ENCODE results near the gene NALCN.

Gene NALCN

DNA sequence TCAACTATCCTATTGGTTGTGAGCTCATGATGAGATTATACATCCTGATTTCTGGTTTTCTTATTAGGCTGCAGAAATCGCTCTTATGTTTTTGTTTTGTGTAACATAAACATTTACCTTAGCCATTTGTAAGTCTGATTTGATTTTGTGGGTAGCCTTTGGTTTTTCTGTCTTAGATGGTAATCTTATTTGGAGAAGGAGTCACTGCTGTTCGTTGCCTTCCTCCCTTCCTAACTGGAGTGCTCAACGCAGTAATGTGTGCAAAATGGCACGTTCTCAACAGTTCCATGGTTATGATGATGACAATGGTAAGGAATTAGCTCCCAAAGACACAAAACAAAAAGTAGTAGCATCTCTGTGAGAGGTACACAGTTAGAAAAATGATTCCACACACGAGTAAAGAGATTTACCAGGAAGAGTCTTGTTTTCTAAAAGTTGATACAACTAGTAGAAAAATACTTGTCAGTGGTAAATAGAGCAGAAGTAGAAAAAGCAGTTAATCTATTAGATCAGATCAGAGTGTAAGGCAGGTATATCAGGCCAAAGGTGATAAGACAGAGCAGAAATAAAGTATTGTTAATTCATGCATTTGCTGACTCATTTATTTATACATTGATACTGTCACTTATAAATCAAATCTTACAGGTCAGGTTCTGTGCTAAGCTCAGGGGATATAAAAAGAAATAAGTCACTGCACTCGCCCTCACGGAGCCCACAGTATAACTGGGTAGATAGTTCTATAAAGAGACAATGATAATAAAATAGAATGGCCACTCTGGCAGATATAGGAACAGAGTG lies 270.0 kb downstream of the NALCN start:
- Histone ChIP-seq H3K27ac (ENCODE audit: low read length) (no peak overlapping the region), H3K4me1 (ENCODE audit: control insufficient read depth in 1 of 2, insufficient read depth in 2 of 2, low read length in 2 of 2) (no peaks in the 10 kb centered on the region), H3K36me3 (ENCODE audit: control insufficient read depth in 1 of 2, insufficient read depth in 2 of 2, low read length in 2 of 2) (no peaks in the 10 kb centered on the region), H3K9me3 (ENCODE audit: control insufficient read depth in 1 of 2, low read length in 2 of 2) (no peaks in the 10 kb centered on the region), H3K27me3 (ENCODE audit: low read depth, low read length) (no peaks in the 10 kb centered on the region), H3K4me3 (ENCODE audit: low read depth in 1 of 2, low read length in 2 of 2) (no peak overlapping the region)

DNA sequence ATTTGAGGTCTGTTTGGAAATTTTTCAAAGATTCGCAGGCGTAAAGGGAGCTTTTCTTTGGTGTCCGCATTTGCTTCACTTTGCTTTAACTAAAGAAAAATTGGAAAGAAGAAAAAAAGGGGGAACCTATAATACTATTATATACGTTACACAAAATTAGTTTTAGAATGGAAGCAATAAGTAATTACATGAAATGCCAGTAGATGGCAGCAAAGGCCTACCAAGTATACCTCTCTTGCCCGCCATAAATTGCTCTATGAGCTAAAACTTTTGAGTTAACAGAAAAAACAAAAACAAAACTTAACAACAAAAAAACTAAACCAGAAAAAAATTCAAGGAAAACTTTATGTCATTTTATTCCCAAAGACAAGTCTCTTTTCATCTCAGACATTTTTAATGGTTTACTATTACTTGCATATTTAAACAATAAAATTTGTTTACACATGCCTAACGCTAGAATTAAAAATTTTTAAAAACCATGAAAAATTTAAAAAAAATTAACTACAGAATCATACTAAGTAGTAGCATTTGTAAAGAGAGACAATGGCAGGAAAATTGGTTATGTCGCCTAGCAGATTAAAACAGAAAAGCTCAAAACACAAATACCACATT lies 271.4 kb downstream of the NALCN start:
- no peaks in the 10 kb centered on the region for H3K36me3 ChIP-seq (ENCODE audit: control insufficient read depth in 1 of 2, insufficient read depth in 2 of 2, low read length in 2 of 2)

DNA sequence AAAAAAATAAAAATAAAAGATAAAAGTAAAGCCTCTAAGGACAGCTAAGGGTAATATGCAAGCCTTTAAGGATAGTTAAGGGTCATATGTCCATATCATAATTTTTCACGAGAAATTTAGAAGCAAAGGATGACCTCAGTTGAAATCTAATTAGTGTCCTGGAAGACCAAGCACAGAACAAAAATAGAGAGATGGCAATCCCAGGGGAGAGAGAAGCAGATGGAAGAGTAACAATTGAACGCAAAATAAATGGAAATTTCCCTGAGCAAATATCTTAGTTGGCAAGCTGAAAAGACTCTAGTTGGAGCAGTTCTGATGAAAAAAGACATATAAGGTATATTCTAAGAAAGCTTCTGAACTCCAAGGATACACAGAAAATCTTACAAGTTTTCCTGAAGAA lies 275.4 kb downstream of the NALCN start:
- Histone ChIP-seq H3K4me3 (ENCODE audit: low read depth in 1 of 2, low read length in 2 of 2) (no peak overlapping the region), H3K9me3 (ENCODE audit: control insufficient read depth in 1 of 2, low read length in 2 of 2) (no peaks in the 10 kb centered on the region), H3K27me3 (ENCODE audit: low read depth, low read length) (no peaks in the 10 kb centered on the region), H3K36me3 (ENCODE audit: control insufficient read depth in 1 of 2, insufficient read depth in 2 of 2, low read length in 2 of 2) (no peaks in the 10 kb centered on the region), H3K27ac (ENCODE audit: low read length) (no peak overlapping the region), H3K4me1 (ENCODE audit: control insufficient read depth in 1 of 2, insufficient read depth in 2 of 2, low read length in 2 of 2) (no peaks in the 10 kb centered on the region)

More for the DNA sequence above, 271.4 kb downstream of the NALCN start:
- Histone ChIP-seq H3K4me1 (ENCODE audit: control insufficient read depth in 1 of 2, insufficient read depth in 2 of 2, low read length in 2 of 2) (no peaks in the 10 kb centered on the region), H3K9me3 (ENCODE audit: control insufficient read depth in 1 of 2, low read length in 2 of 2) (no peaks in the 10 kb centered on the region), H3K4me3 (ENCODE audit: low read depth in 1 of 2, low read length in 2 of 2) (no peak overlapping the region), H3K27ac (ENCODE audit: low read length) (no peak overlapping the region), H3K27me3 (ENCODE audit: low read depth, low read length) (no peaks in the 10 kb centered on the region)

DNA sequence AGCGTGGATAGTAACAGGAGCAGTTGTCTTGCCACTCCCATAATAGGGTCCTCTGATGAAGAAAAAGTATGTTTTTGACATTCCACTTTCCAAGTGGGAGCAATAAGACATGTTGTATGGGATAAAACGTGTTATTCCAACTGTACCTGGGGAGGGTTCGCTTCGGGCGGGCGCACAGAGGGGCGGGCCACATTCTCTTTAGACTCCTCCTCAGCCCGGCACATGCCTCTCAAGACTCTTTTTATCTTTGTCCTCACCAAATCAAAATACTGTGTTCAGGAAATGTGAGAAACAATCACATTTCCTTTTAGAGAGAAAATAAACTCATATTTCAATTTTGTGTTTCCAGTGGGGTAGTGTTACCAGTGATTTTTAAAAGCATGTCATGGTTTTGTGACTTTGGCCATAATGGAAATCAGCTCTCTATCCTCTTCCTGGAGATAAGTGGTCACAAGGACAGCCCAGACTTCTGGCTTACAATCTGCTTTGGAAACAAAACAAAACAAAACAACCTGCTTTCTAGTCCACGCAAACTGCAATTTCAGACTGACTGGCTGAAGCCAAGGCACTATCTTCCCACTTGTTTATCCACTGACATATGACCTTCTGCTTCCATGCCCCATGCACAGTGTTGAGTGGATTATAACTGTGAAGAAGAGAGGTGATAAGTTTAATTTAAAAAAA lies 276.1 kb downstream of the NALCN start:
- no peak overlapping the region for H3K27ac ChIP-seq (ENCODE audit: low read length)
- H3K4me1 ChIP-seq (ENCODE audit: control insufficient read depth in 1 of 2, insufficient read depth in 2 of 2, low read length in 2 of 2), result no peaks in the 10 kb centered on the region

DNA sequence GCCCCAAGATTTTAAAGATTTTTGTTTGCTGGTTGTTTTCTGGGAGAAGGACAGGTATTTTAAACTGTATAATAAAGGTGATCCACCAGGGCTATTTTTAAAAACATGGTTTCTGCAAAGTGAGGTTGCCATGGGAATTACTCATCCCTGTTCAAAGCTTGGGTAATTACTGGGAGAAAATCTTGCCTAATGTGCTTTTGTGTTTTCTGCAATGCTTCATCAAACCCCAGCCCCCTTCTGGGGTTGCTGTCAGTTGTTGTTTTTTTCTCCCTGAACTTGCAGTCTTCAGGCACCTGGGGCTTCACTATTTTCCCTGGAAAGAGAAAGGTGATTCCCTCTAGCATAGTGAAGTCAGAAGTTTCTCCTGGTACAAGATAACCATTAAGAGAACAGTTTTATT lies 277.2 kb downstream of the NALCN start:
- no peaks in the 10 kb centered on the region for H3K36me3 ChIP-seq (ENCODE audit: control insufficient read depth in 1 of 2, insufficient read depth in 2 of 2, low read length in 2 of 2)
- no peaks in the 10 kb centered on the region for H3K27me3 ChIP-seq (ENCODE audit: low read depth, low read length)
- H3K4me3 ChIP-seq (ENCODE audit: low read depth in 1 of 2, low read length in 2 of 2), result no peak overlapping the region
- no peaks in the 10 kb centered on the region for H3K9me3 ChIP-seq (ENCODE audit: control insufficient read depth in 1 of 2, low read length in 2 of 2)
- H3K4me1 ChIP-seq (ENCODE audit: control insufficient read depth in 1 of 2, insufficient read depth in 2 of 2, low read length in 2 of 2), result no peaks in the 10 kb centered on the region
- no peak overlapping the region for H3K27ac ChIP-seq (ENCODE audit: low read length)

More for the DNA sequence above, 276.1 kb downstream of the NALCN start:
- Histone ChIP-seq H3K4me3 (ENCODE audit: low read depth in 1 of 2, low read length in 2 of 2) (no peak overlapping the region), H3K27me3 (ENCODE audit: low read depth, low read length) (no peaks in the 10 kb centered on the region), H3K36me3 (ENCODE audit: control insufficient read depth in 1 of 2, insufficient read depth in 2 of 2, low read length in 2 of 2) (no peaks in the 10 kb centered on the region), H3K9me3 (ENCODE audit: control insufficient read depth in 1 of 2, low read length in 2 of 2) (no peaks in the 10 kb centered on the region)

DNA sequence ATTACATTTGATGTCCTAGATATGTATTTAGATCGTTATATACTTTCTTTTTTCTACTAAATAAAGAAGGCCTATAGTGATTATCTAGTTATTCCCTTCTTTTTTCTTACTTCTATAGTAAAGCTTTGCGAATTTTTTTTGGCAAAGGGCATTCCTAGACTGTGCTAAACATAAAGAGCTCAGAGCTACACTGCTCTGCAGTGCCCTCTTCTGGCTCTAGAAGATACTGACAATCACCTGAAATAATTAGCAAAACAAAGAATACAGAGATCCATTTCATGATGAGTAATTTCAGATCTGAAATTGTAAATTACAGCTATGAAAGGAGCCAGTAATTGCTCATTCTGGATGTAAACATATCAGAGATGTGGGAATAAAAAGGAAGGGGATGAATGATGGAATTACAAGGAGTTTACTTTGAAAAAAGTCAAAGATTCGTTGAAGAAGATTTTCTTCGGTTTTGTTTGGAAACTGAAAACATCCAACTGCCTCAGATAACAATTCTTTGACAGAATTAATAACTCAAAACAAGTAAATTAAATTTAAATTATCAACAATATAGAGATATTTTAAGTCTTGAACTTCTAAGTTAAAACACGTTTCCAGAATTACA lies 288.5 kb downstream of the NALCN start:
- H3K27ac ChIP-seq (ENCODE audit: low read length), result no peak overlapping the region
- H3K4me3 ChIP-seq (ENCODE audit: low read depth in 1 of 2, low read length in 2 of 2), result no peak overlapping the region
- H3K4me1 ChIP-seq (ENCODE audit: control insufficient read depth in 1 of 2, insufficient read depth in 2 of 2, low read length in 2 of 2), result no peaks in the 10 kb centered on the region
- no peaks in the 10 kb centered on the region for H3K36me3 ChIP-seq (ENCODE audit: control insufficient read depth in 1 of 2, insufficient read depth in 2 of 2, low read length in 2 of 2)
- no peaks in the 10 kb centered on the region for H3K27me3 ChIP-seq (ENCODE audit: low read depth, low read length)
- no peaks in the 10 kb centered on the region for H3K9me3 ChIP-seq (ENCODE audit: control insufficient read depth in 1 of 2, low read length in 2 of 2)

DNA sequence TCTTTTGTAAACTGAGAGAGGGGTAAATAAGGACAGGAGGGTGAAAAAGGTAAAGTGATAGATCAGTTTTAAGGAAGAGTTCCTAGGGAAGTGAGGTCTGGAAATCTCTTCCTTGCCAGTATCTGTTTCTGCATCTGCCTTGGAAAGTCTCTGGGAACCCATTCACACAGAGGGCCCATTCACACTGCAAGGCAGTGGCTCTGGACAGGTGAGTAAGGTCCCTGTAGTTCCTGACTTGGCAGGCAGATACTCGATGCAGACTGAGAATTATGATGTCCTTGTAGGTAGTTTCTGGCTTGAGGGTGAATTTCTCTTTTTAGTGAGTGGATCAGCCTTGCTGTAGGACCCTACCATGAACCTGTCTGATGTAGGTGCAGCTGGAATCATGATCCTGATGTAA lies 293.3 kb downstream of the NALCN start:
- H3K9me3 ChIP-seq (ENCODE audit: control insufficient read depth in 1 of 2, low read length in 2 of 2), result no peaks in the 10 kb centered on the region
- H3K4me3 ChIP-seq (ENCODE audit: low read depth in 1 of 2, low read length in 2 of 2), result no peak overlapping the region
- H3K27ac ChIP-seq (ENCODE audit: low read length), result no peak overlapping the region
- H3K27me3 ChIP-seq (ENCODE audit: low read depth, low read length), result no peaks in the 10 kb centered on the region
- no peaks in the 10 kb centered on the region for H3K36me3 ChIP-seq (ENCODE audit: control insufficient read depth in 1 of 2, insufficient read depth in 2 of 2, low read length in 2 of 2)
- no peaks in the 10 kb centered on the region for H3K4me1 ChIP-seq (ENCODE audit: control insufficient read depth in 1 of 2, insufficient read depth in 2 of 2, low read length in 2 of 2)

DNA sequence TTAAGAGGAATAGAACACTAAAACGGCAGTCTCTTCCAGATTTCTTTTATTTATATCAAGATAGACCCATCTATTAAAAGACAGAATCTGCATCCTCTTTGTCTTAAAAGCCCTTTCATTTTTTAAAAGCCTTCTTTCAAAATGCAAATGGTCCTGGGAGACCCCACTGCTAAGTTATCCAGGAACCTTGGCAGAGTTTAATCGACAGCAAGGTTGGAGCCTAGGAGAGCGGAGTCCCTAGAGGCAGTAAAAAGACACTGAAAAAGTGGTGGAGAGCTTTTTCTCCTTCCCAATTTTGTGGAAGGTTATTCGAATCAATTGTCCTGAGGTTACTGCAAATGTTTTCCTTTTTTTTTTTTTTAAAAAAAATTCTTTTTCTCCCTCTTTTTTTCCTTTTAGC lies 294.7 kb downstream of the NALCN start:
- no peaks in the 10 kb centered on the region for H3K36me3 ChIP-seq (ENCODE audit: control insufficient read depth in 1 of 2, insufficient read depth in 2 of 2, low read length in 2 of 2)
- no peaks in the 10 kb centered on the region for H3K4me1 ChIP-seq (ENCODE audit: control insufficient read depth in 1 of 2, insufficient read depth in 2 of 2, low read length in 2 of 2)
- H3K27me3 ChIP-seq (ENCODE audit: low read depth, low read length), result no peaks in the 10 kb centered on the region
- H3K27ac ChIP-seq (ENCODE audit: low read length), result no peak overlapping the region
- no peaks in the 10 kb centered on the region for H3K9me3 ChIP-seq (ENCODE audit: control insufficient read depth in 1 of 2, low read length in 2 of 2)
- no peak overlapping the region for H3K4me3 ChIP-seq (ENCODE audit: low read depth in 1 of 2, low read length in 2 of 2)

DNA sequence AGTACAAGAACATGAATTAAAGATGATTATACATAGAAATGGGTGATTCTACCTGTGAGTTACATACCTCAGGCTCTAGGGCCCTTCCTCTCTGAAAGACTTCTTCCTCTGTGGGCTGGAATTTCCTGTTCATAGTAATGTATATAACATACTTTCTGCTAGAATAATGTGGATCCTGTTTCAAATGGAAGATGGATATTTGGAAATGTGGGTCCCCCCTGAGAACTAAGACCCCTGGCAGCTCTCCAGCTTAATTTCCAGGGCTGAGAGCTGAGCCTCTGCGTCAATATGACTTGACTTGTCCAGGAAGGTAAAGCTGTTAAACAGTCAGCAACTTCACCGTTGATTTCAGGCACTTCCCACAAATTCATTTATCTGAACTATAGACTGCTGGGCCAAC lies 296.3 kb downstream of the NALCN start:
- no peaks in the 10 kb centered on the region for H3K36me3 ChIP-seq (ENCODE audit: control insufficient read depth in 1 of 2, insufficient read depth in 2 of 2, low read length in 2 of 2)
- no peaks in the 10 kb centered on the region for H3K9me3 ChIP-seq (ENCODE audit: control insufficient read depth in 1 of 2, low read length in 2 of 2)
- H3K27ac ChIP-seq (ENCODE audit: low read length), result no peak overlapping the region
- H3K4me1 ChIP-seq (ENCODE audit: control insufficient read depth in 1 of 2, insufficient read depth in 2 of 2, low read length in 2 of 2), result no peaks in the 10 kb centered on the region
- no peaks in the 10 kb centered on the region for H3K27me3 ChIP-seq (ENCODE audit: low read depth, low read length)
- no peak overlapping the region for H3K4me3 ChIP-seq (ENCODE audit: low read depth in 1 of 2, low read length in 2 of 2)

DNA sequence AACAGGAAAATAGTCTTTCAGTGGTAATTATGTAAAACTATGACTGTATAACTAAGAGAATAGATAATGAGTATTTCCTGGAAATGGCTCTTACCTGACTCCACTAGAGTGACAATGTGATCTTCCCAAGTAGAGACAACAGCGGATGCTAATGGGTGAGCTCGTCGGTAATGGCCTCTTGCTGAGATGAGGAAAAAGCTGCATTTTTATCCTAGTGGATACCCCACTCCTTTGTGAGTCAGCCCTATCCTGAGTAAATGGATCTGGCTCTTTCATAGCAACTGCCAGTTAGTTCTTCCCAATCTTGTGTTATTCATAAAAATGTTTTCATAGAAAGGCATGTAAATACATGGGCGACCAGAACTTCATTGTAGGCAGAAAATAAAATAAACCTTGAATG lies 299.5 kb downstream of the NALCN start:
- no peaks in the 10 kb centered on the region for H3K36me3 ChIP-seq (ENCODE audit: control insufficient read depth in 1 of 2, insufficient read depth in 2 of 2, low read length in 2 of 2)
- H3K4me3 ChIP-seq (ENCODE audit: low read depth in 1 of 2, low read length in 2 of 2), result no peak overlapping the region
- no peaks in the 10 kb centered on the region for H3K4me1 ChIP-seq (ENCODE audit: control insufficient read depth in 1 of 2, insufficient read depth in 2 of 2, low read length in 2 of 2)
- H3K9me3 ChIP-seq (ENCODE audit: control insufficient read depth in 1 of 2, low read length in 2 of 2), result no peaks in the 10 kb centered on the region
- no peak overlapping the region for H3K27ac ChIP-seq (ENCODE audit: low read length)
- H3K27me3 ChIP-seq (ENCODE audit: low read depth, low read length), result no peaks in the 10 kb centered on the region

DNA sequence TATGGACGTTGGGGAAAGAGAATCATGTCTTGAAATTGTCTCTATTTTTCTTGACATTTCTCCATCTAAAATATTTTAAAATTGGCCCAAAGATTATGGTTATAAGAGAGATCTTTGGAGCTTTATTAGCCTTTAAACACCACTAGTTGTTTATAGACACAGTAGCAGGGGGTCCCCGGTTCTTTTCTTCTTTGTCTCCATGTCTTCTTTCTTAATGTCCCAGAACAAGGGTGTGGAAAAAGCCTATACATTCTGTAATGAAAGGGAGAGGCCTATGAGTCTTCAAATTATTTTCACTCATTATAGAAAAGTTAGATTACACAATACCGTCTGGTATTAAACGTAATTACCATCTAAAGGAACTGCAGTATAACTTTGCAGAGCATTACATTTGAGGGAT lies 300.0 kb downstream of the NALCN start:
- no peaks in the 10 kb centered on the region for H3K9me3 ChIP-seq (ENCODE audit: control insufficient read depth in 1 of 2, low read length in 2 of 2)
- no peak overlapping the region for H3K4me3 ChIP-seq (ENCODE audit: low read depth in 1 of 2, low read length in 2 of 2)
- H3K27ac ChIP-seq (ENCODE audit: low read length), result no peak overlapping the region
- H3K36me3 ChIP-seq (ENCODE audit: control insufficient read depth in 1 of 2, insufficient read depth in 2 of 2, low read length in 2 of 2), result no peaks in the 10 kb centered on the region
- no peaks in the 10 kb centered on the region for H3K4me1 ChIP-seq (ENCODE audit: control insufficient read depth in 1 of 2, insufficient read depth in 2 of 2, low read length in 2 of 2)
- H3K27me3 ChIP-seq (ENCODE audit: low read depth, low read length), result no peaks in the 10 kb centered on the region

All from muscle layer of duodenum (tissue), 2 donors.